Stimulated activated naive CD8-positive, alpha-beta T cell treated with anti-CD3 and anti-CD28 coated beads, Interleukin-15, Interleukin-2, amounts not matched to agents 100 ng/mL and 50 ng/mL, for 24 hours (primary cell): Measurements from ENCODE around the gene FGF6.
A peak's percentile ranks its signal among the peaks of the same experiment; 100 is the strongest.

ENCODE experiments used
- H3K27ac Mint-ChIP-seq: one replicate; pipeline ENCODE4 v1.8.0; 2021; ENCODE audit warnings: mild to moderate bottlenecking, mixed read lengths
- H3K27me3 Mint-ChIP-seq: one replicate; pipeline ENCODE4 v1.8.0; 2021; ENCODE audit warnings: mixed read lengths
- H3K36me3 Mint-ChIP-seq: one replicate; pipeline ENCODE4 v1.8.0; 2021; ENCODE audit warnings: low read depth, mixed read lengths
- H3K4me1 Mint-ChIP-seq: one replicate; pipeline ENCODE4 v1.8.0; 2021; ENCODE audit warnings: low read depth, mixed read lengths
- H3K4me3 Mint-ChIP-seq: one replicate; pipeline ENCODE4 v1.8.0; 2021; ENCODE audit warnings: mild to moderate bottlenecking, mixed read lengths
- H3K9me3 Mint-ChIP-seq: one replicate; pipeline ENCODE4 v1.8.0; 2021; ENCODE audit warnings: mixed read lengths

Gene FGF6

DNA sequence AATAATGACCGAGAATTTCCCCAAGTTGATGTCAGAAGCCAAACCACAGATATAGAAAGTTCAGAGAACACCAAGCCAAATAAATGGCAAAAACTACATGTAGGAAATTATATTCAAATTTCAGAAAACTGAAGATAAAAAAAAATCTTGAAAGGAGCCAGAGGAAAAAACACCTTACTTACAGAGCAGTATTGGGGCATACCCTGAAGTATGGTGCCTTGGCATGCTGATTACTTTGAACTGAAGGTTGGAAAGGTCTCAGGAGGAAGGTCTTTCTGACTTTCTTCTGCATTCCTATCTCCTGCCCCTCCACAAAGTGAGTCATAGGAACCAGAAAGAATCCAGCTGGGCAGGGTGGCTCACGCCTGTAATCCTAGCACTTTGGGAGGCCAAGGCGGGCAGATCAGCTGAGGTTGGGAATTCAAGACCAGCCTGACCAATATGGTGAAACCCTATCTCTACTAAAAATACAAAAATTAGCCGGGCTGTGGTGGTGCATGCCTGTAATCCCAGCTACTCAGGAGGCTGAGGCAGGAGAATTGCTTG lies 8.8 kb upstream of the FGF6 start:
- Mint-ChIP-seq H3K4me3 (no peak overlapping the region), H3K4me1 (peaks cover 16% of the 10 kb centered on the region), H3K27ac (no peak overlapping the region)

DNA sequence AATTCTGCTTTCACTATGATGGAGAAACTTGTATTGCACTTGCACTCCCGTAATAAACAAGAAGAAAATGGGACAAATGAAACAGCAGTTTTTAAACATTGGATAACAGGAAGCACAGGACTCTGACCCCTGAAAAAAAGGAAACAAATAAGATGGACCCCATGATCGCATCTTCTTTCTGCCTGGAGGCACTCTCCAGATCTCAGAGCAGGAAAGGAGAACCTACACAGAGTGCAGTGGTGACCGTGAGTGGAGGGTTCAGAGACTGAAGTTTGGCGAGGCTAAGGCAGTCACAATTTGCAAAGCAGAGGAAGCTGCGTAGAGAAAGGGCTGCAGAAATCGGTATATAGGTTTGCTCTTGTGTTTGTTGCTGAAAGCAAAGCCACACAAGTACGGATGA lies 6.1 kb upstream of the FGF6 start:
- peaks cover 10% of the 10 kb centered on the region for H3K27me3 Mint-ChIP-seq
- H3K4me3 Mint-ChIP-seq: no peak overlapping the region
- H3K27ac Mint-ChIP-seq: no peak overlapping the region
- peaks cover 5% of the 10 kb centered on the region for H3K9me3 Mint-ChIP-seq
- peaks cover 4% of the 10 kb centered on the region for H3K36me3 Mint-ChIP-seq
- H3K4me1 Mint-ChIP-seq: peaks cover 16% of the 10 kb centered on the region

More for the DNA sequence above, 8.8 kb upstream of the FGF6 start:
- Mint-ChIP-seq H3K27me3 (peaks cover 14% of the 10 kb centered on the region), H3K36me3 (peaks cover 4% of the 10 kb centered on the region), H3K9me3 (peaks cover 5% of the 10 kb centered on the region)

DNA sequence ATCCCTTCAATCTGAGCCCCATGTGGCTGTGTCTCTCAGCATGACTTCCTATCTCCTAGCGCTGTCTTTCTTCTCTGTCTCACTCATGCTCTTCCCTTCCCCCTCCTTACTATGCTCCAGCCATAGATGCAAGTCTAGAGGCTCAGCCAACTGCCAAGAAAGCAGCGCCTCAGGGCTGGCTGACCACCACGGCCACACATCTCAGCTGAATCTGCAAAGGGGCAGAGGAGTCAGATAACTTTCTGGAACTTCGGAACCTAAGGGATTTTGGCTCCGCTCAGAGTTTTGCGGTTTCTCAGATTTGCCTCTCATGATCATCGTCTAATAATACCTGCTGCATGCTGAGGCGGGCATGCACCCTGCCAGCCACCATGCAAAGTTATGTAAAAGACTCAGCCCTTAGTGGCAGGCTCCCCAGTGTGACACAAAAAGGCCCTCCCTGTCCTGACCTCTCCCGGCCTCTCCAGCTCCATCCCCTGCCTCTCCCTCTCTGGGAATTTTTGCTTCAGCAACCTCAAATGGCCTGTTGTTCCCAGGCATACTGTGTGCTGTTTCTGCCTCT lies 5.0 kb upstream of the FGF6 start:
- Mint-ChIP-seq H3K4me3 (no peak overlapping the region), H3K9me3 (peaks cover 5% of the 10 kb centered on the region), H3K27ac (no peak overlapping the region), H3K36me3 (peaks cover 4% of the 10 kb centered on the region), H3K4me1 (peaks cover 16% of the 10 kb centered on the region), H3K27me3 (peaks cover 10% of the 10 kb centered on the region)

DNA sequence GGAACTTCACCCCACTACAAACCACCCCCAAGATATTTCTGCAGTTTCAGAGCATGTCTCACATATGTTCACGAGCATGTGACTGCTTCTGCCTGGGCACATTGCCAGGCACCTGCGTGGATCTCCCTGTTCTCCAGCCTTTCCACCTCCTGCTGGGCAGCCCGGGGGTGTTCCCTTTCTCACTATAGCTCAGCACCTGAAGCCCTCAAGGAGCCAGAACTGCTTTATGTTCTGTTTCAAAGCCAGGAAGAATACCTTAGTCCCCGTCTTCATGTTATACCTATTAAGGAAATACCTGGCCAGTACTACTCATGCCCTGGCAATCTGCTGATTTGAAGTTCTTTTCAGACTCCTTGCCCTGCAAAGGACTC lies 4.2 kb upstream of the FGF6 start:
- Mint-ChIP-seq H3K27ac (no peak overlapping the region), H3K27me3 (peaks cover 6% of the 10 kb centered on the region), H3K4me1 (peaks cover 12% of the 10 kb centered on the region), H3K4me3 (no peak overlapping the region), H3K9me3 (peaks cover 5% of the 10 kb centered on the region), H3K36me3 (peaks cover 4% of the 10 kb centered on the region)

DNA sequence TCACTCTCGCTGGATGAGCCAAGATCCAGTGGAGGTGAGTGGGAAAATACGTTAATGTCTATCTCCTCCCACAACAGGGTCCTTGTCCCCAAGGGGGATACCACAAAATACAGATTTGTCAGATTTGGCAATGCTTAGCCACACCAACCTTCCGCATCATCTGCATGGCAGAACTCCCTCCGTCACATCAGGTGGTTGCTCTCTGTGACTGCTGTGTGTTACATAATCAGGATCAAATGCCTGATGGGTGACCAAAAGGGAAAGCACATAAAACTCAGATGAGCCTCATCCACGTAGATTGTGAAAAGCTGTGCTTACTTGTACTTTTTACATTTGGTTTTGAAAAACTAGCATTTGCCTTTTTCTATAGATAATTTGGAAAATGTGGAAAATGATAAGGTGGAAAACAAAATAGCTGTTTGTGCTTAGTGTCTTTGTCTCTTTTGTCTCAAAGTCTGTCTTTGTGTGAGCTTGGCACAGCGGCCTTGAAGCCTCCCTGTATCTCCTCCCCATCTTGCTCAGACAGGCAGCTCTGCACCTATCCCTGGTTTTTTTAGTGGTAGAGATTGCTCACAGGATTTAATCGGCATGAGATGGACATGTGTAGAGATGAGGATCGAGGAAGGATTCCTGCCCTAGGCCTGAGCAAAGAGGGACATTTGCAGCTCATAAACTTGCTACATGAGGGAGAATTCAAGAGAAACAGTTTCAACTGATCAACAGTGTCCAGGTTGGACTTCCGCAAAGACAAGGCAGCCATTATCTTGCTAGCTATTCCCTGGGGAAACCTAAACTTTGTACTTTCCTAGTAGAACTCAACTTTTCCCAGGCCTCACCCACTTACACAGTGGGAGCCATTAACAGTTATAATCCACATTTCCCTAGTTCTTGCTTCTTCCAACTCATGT lies 3.6 kb upstream of the FGF6 start:
- peaks cover 5% of the 10 kb centered on the region for H3K9me3 Mint-ChIP-seq
- H3K4me3 Mint-ChIP-seq: no peak overlapping the region
- H3K36me3 Mint-ChIP-seq: peaks cover 4% of the 10 kb centered on the region
- H3K4me1 Mint-ChIP-seq: peaks cover 11% of the 10 kb centered on the region
- H3K27me3 Mint-ChIP-seq: peaks cover 6% of the 10 kb centered on the region
- no peak overlapping the region for H3K27ac Mint-ChIP-seq

DNA sequence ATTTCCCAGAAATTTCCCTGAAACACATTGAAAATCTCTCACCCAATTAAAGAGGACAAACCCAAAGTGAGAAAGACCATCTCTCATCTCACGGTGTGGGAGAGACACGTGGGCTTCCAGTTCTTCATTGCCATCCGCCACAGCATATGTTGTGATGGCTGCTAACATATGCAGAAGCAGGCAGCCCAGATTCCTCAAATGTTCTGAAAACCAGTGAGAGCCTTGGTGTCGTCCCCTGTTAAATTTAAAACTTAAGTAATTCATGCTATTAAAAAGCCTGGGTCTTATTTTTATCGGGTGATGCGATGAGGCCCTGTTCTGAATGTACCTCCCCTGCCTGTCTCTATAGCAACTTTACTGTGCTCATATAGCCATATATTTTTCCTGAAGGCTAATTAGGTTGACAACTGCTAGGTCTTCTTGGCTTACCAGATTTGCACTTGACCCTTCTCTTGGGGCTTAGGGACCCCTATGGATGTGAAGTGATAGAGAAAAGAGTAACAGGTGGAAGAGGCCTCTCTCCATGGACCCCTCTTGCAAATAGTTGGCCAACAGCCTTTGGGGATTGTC lies 2.8 kb upstream of the FGF6 start:
- H3K27ac Mint-ChIP-seq: no peak overlapping the region
- H3K4me3 Mint-ChIP-seq: no peak overlapping the region
- no peaks in the 10 kb centered on the region for H3K27me3 Mint-ChIP-seq
- H3K9me3 Mint-ChIP-seq: peaks cover 5% of the 10 kb centered on the region
- peaks cover 3% of the 10 kb centered on the region for H3K36me3 Mint-ChIP-seq
- peaks cover 4% of the 10 kb centered on the region for H3K4me1 Mint-ChIP-seq

DNA sequence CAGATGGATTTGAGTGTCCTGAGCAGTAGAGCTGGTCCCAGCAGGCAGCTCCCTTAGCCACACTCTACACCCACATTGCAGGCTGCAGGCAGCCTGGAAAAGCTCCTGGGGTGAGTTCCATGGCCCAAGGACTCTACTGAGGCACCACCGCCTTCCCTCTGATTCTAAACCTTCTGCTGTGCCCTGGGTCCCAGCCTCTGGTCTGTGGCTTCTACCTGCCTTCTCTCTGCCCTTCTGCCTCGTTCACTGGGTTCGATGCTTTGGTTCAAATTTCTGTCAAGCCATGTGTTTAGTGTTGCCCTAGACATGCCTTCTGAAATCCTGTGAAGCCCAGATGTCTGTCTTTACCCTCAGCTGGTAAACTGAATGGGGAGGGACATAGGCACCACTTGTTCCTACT lies 1.5 kb upstream of the FGF6 start:
- Mint-ChIP-seq H3K27me3 (no peaks in the 10 kb centered on the region), H3K27ac (peak overlapping the region; percentile 23), H3K4me1 (no peaks in the 10 kb centered on the region), H3K36me3 (no peaks in the 10 kb centered on the region), H3K4me3 (no peak overlapping the region), H3K9me3 (peaks cover under 1% of the 10 kb centered on the region)

DNA sequence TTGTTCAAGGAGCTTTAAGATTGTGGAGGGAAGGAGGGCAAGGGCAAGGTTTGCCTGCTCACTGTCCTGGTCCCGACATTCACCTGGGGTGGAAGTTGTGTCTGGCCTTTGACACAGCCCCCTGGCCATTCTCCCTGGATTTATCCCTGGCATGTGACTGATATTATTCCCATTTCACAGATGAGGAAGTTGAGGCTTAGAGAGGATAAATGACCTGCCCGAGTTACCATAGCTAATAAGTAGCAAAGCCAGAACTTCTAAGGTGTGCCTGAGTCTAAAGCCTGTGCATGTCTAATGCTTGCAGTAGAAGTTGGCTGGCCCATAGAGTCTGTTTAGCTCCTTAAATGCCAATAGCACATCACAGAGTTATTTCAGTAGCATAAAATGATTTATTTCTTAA lies 720 bp upstream of the FGF6 start:
- H3K4me3 Mint-ChIP-seq: no peak overlapping the region
- no peak overlapping the region for H3K27ac Mint-ChIP-seq
- no peaks in the 10 kb centered on the region for H3K9me3 Mint-ChIP-seq
- no peaks in the 10 kb centered on the region for H3K4me1 Mint-ChIP-seq
- H3K36me3 Mint-ChIP-seq: no peaks in the 10 kb centered on the region
- no peaks in the 10 kb centered on the region for H3K27me3 Mint-ChIP-seq

DNA sequence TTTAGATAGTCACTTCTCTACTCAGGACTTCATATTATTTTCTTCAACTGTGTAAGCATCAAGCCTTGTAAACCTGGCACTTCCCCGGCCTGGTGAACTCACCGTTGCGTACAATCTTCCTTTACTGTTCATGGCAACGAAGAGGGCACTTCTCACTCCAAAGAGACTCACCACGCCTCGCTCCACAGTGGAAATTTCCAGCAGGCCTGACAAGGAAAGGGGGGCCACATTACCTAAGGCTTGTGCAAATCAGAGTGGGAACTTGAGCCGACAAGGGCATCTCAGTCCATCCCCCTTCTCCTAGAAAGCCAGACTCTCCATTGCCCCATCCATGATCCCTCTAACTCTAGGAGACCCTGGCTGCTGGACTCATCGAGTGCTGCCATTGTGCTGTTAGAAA lies 1.6 kb downstream of the FGF6 start:
- H3K4me3 Mint-ChIP-seq: no peak overlapping the region
- H3K36me3 Mint-ChIP-seq: no peaks in the 10 kb centered on the region
- H3K27ac Mint-ChIP-seq: no peak overlapping the region
- peaks cover 10% of the 10 kb centered on the region for H3K4me1 Mint-ChIP-seq
- H3K9me3 Mint-ChIP-seq: no peaks in the 10 kb centered on the region
- H3K27me3 Mint-ChIP-seq: no peaks in the 10 kb centered on the region

DNA sequence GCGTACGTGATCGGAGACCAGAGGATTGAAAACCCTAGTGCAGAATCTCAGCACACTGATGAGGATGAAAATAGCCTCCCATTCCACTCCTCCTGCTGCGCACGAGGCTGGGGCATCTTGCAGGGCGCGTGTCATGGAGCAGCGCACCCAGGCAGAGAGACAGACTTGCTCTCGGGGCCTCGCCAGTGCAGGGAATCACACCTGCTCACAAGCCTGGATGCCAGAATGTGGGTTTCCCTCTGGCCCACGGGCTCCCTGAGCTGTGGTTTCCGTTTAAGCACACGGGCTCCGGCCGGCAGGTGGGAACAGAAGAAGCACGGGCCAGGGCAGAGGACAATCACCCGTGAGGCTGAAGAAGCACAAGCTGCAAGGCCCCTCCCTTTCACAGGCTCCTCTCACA lies 2.0 kb downstream of the FGF6 start:
- H3K9me3 Mint-ChIP-seq: no peaks in the 10 kb centered on the region
- no peak overlapping the region for H3K27ac Mint-ChIP-seq
- no peaks in the 10 kb centered on the region for H3K27me3 Mint-ChIP-seq
- no peaks in the 10 kb centered on the region for H3K36me3 Mint-ChIP-seq
- H3K4me3 Mint-ChIP-seq: no peak overlapping the region
- peaks cover 12% of the 10 kb centered on the region for H3K4me1 Mint-ChIP-seq

DNA sequence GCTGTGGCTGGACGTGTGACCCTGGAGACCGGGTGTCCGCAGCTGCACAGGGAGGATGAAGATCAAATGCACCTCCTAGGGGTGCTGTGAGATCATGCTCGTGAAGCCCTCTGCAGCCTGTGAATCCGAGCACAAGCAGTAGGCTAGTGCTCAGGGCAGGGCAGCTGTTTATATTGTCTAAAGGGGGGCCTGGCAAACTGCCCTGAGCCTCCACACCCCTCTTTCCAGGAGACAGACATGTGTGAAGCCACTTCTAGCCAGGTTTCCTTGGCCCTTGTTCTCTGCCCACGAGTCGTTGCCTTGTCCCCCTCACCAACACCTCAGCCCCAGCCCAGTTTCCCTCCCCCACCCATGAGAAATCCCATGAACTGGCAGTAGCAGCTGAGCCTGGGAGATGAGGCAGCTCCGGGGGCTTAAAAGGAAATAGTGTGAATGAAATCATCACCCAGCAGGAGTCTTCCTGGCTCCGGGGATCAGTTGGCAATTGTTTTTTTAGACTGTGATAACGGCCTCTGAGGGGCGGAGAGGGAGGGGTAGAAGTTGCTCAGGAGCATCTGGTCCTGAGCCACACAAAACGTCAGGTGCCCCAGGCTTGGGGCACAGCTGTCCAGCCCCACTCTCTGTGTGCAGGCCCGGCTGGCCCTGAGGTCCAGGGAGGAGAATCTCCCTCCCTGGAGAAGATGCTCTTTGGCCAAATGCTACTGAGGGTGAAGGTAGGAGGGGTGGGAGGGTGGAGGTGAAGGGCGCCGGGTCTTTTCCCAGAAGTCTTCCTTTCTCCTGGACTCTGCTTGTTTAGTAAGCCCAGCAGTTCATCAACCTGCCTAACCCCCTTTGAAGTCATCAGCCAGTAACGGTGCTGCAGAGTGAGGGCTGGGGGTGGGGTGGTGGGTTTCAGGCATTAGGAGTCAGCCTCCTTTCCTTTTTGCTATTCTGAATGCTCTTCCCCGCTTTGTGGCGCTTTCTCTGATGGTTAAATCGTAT lies 4.0 kb downstream of the FGF6 start:
- Mint-ChIP-seq H3K9me3 (no peaks in the 10 kb centered on the region), H3K27ac (no peak overlapping the region)

DNA sequence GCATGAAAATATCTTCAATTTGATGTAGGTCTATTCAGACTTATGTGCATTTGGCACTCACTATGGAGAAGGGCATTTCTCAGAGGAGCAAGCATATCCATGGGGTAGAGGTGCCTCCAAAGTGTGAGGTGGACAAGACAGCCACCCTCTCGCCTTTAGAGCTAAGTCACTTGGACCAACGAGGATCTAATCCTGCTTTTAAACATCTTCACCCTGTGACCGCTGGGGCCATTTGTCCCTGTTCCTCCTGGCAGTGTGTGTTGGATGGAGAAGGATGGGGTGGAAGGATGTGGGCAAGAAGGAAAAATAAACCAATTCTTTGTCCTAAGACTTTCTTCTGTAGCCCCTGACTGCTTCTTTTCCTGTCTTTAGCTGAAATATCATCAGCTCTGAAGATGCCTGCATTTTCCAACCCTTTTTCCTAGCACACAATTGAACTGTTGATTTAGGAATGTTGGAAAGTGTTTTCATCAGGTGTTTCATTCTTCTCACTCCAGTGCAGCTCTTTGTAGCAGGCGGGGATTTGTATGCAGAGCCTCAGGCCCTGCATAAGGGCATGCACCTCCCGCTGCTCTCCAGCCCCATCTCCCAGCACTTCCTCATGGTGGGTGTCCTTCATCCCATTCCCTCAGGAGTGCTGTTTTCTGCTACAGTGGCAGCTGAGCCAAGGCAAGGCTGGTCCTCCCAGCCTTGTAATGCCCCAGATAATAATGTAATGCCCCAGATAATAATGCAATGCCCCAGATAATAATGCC lies 5.3 kb downstream of the FGF6 start:
- H3K9me3 Mint-ChIP-seq: no peaks in the 10 kb centered on the region
- no peak overlapping the region for H3K4me3 Mint-ChIP-seq
- H3K36me3 Mint-ChIP-seq: no peaks in the 10 kb centered on the region
- peaks cover 12% of the 10 kb centered on the region for H3K4me1 Mint-ChIP-seq
- no peak overlapping the region for H3K27ac Mint-ChIP-seq
- H3K27me3 Mint-ChIP-seq: no peaks in the 10 kb centered on the region

More for the DNA sequence above, 4.0 kb downstream of the FGF6 start:
- Mint-ChIP-seq H3K4me3 (no peak overlapping the region), H3K36me3 (no peaks in the 10 kb centered on the region), H3K4me1 (peaks cover 12% of the 10 kb centered on the region), H3K27me3 (no peaks in the 10 kb centered on the region)

DNA sequence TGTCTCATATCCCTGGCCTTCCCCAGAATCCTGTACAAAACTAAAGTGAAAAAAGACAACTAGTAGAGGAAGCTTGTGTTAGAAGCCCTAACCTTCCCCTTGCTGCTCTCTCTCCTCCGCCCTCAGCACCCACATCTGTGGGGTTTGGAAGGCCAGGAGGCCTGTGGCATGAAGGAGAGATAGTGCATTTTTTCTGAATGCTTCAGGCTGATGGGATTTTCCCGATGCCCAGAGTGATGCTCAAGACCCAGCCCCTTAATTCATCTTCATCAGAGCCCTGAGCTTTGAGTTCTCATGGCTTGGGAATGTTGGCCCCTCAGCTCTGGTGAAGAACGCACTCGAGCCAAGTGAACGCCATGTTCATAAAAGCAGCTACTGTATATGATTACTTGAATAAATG lies 5.9 kb downstream of the FGF6 start:
- Mint-ChIP-seq H3K4me1 (peaks cover 12% of the 10 kb centered on the region), H3K4me3 (no peak overlapping the region), H3K9me3 (no peaks in the 10 kb centered on the region), H3K27ac (no peak overlapping the region), H3K36me3 (no peaks in the 10 kb centered on the region), H3K27me3 (no peaks in the 10 kb centered on the region)
